Naive thymus-derived CD4-positive, alpha-beta T cell (primary cell): ENCODE measurements around the gene MAMDC4. TPM values are rescaled to one million over a fixed set of nuclear protein-coding genes. Genes with fewer than 3 reads are reported as not detected.
A peak's percentile ranks its signal among the peaks of the same experiment; 100 is the strongest.
"Not testable (repeated sequence)": the region's sequence is repeated elsewhere in the genome, so short reads cannot be mapped to it uniquely, and the experiment has no call there.

Experiments used
- ATAC-seq: fragments of 150-1000 bp; cut with Tn5 transposase; 2 replicates; pipeline ENCODE4 v1.10.0; 2021; ENCODE audit warnings: mild to moderate bottlenecking, moderate library complexity
- CTCF ChIA-PET: fragments of 350-600 bp; sonication (Branson Sonifier 250); formaldehyde crosslinking; loops from one replicate; lab custom pipeline; 2021; ENCODE audit warnings: antibody characterized with exemption; lab: Charles Lee
- POLR2A ChIA-PET: fragments of 350-600 bp; sonication (Branson Sonifier 250); formaldehyde crosslinking; loops from one replicate; lab custom pipeline; 2021; ENCODE audit warnings: antibody characterized with exemption, inconsistent platforms; lab: Charles Lee
- DNase-seq, 9 donors: peaks; one replicate each; pipeline versions ENCODE4 v3.0.0 to v3.0.0-alpha.2; 2020 to 2022; ENCODE audit warnings: mixed read lengths in 1 of 9
- H3K27ac ChIP-seq: one replicate; pipeline ENCODE4 v1.7.0; 2013; ENCODE audit warnings: mild to moderate bottlenecking, low read depth, low read length, moderate library complexity
- H3K27me3 ChIP-seq, 2 donors: one replicate each; pipeline ENCODE4 v1.7.0; 2013; ENCODE audit warnings: low read length in 2 of 2, mild to moderate bottlenecking in 2 of 2, moderate library complexity in 2 of 2; ENCODE audit not compliant: control insufficient read depth in 2 of 2, insufficient read depth in 2 of 2
- H3K36me3 ChIP-seq, 3 experiments: 1 replicate in 2 of 3; 2 replicates in 1 of 3; pipeline ENCODE4 v1.7.0; 2013; ENCODE audit warnings: low read length in 3 of 3, mild to moderate bottlenecking in 3 of 3, moderate library complexity in 1 of 3; ENCODE audit not compliant: insufficient read depth in 3 of 3, control insufficient read depth in 2 of 3
- H3K4me1 ChIP-seq, 2 donors: one replicate each; pipeline ENCODE4 v1.7.0; 2013; ENCODE audit warnings: low read length in 2 of 2, mild to moderate bottlenecking in 2 of 2, moderate library complexity in 1 of 2; ENCODE audit not compliant: control insufficient read depth in 2 of 2, insufficient read depth in 2 of 2
- H3K4me3 ChIP-seq: 2 replicates; pipeline ENCODE4 v1.7.0; 2013; ENCODE audit warnings: mild to moderate bottlenecking, low read length
- H3K9me3 ChIP-seq, 3 experiments: 1 replicate in 2 of 3; 2 replicates in 1 of 3; pipeline ENCODE4 v1.7.0; 2013; ENCODE audit warnings: low read length in 3 of 3; ENCODE audit not compliant: control insufficient read depth in 2 of 3
- H3K27ac Mint-ChIP-seq, 9 donors: one replicate each; pipeline ENCODE4 v1.8.0; 2020 to 2022; ENCODE audit warnings: mixed read lengths in 9 of 9, mild to moderate bottlenecking in 8 of 9, moderate library complexity in 5 of 9, inconsistent platforms in 2 of 9
- H3K27me3 Mint-ChIP-seq, 5 donors: one replicate each; pipeline ENCODE4 v1.8.0; 2021 to 2022; ENCODE audit warnings: mixed read lengths in 5 of 5, mild to moderate bottlenecking in 1 of 5
- H3K36me3 Mint-ChIP-seq, 5 donors: one replicate each; pipeline ENCODE4 v1.8.0; 2020 to 2022; ENCODE audit warnings: mixed read lengths in 5 of 5, mild to moderate bottlenecking in 3 of 5, inconsistent platforms in 1 of 5
- H3K4me1 Mint-ChIP-seq, 7 donors: one replicate each; pipeline ENCODE4 v1.8.0; 2020 to 2022; ENCODE audit warnings: mixed read lengths in 7 of 7, mild to moderate bottlenecking in 3 of 7, inconsistent platforms in 1 of 7
- H3K4me3 Mint-ChIP-seq, 10 donors: one replicate each; pipeline ENCODE4 v1.8.0; 2020 to 2022; ENCODE audit warnings: mild to moderate bottlenecking in 10 of 10, mixed read lengths in 10 of 10, moderate library complexity in 6 of 10, inconsistent platforms in 2 of 10
- H3K9me3 Mint-ChIP-seq, 11 donors: one replicate each; pipeline ENCODE4 v1.8.0; 2020 to 2022; ENCODE audit warnings: mixed read lengths in 11 of 11, mild to moderate bottlenecking in 4 of 11, inconsistent platforms in 1 of 11, moderate library complexity in 1 of 11
- intact Hi-C, 2 donors: fragments of 100-400 bp; cut with micrococcal nuclease; formaldehyde crosslinking; loops; one replicate each; pipeline ENCODE4 v1.15.1; 2023
- polyA plus RNA-seq, 2 donors: library from polyadenylated mRNA; unstranded; fragments of 300-500 nt; fragmentation: Illumina TruSeq; gene quantifications; one replicate each; pipeline ENCODE4 v1.2.3, GENCODE V29; 2021
- total RNA-seq, 6 experiments: library from RNA in 5 of 6; stranded (reverse) in 5 of 6; gene quantifications; 1 replicate in 5 of 6; 2 replicates in 1 of 6; pipeline ENCODE4 v1.2.3 and lab custom pipeline; 2021 to 2026

MAMDC4 gene
- total RNA-seq (10 to 100 TPM in 1 of 5 experiments, 1 to 10 TPM in 4; 3.7 to 27.7 (median 6.1) TPM), polyA plus RNA-seq (under 1 TPM in 1 of 2 donors, not detected in 1; 0.22 TPM), total RNA-seq (lab: John Stamatoyannopoulos, UW) (9.0 reads per million, percentile 34 among the genes with 10 or more reads in this experiment)

GRCh38 chr9:136851941-136852663, at the start of gene MAMDC4:
Gene MAMDC4 (plus strand): TSS chr9:136852346. CDS start chr9:136852417, 71 bp downstream.
- ChIA-PET POLR2A (no interaction called here), CTCF (no interaction called here)
- peak within 1 kb of the TSS in 2 of 10 donors; percentile 3 to 48 for H3K4me3 Mint-ChIP-seq

GRCh38 chr9:136803009-136803550, 49.1 kb upstream of the MAMDC4 start:
- peaks cover 16 to 28% of the 10 kb centered on the region in 2 donors for H3K4me1 ChIP-seq
- H3K4me1 Mint-ChIP-seq = peaks cover 8 to 39% (median 30%) of the 10 kb centered on the region in 7 donors
- POLR2A ChIA-PET, H3K9me3 ChIP-seq, H3K36me3 Mint-ChIP-seq, H3K36me3 ChIP-seq, H3K27me3 ChIP-seq, intact Hi-C loops, DNase-seq, ATAC-seq, H3K4me3 Mint-ChIP-seq, H3K4me3 ChIP-seq, H3K9me3 Mint-ChIP-seq, H3K27ac ChIP-seq: not testable (repeated sequence)
- peaks cover 0 to 28% (median 0%) of the 10 kb centered on the region in 5 donors for H3K27me3 Mint-ChIP-seq
- H3K27ac Mint-ChIP-seq = peak overlapping the region in 1 of 9 donors; percentile 81
- CTCF ChIA-PET = interaction anchor here (0.6 to 1.5 kb wide), 2 partner anchors 127 to 226 kb away, joined by 3 to 4 read pairs; no protein-coding TSS in a partner anchor

More at GRCh38 chr9:136851941-136852663, at the start of gene MAMDC4:
- peaks cover 0 to 9% (median 0%) of the 10 kb centered on the region in 5 donors for H3K27me3 Mint-ChIP-seq
- Histone ChIP-seq H3K4me3 (no peak within 1 kb of the TSS), H3K4me1 (peaks cover 15 to 17% of the 10 kb centered on the region in 2 donors), H3K27me3 (no peaks in the 10 kb centered on the region), H3K27ac (no peak within 1 kb of the TSS), H3K36me3 (peaks cover 0 to 12% (median 0%) of the 10 kb centered on the region in 3 experiments), H3K9me3 (no peaks in the 10 kb centered on the region)
- H3K4me1 Mint-ChIP-seq = peaks cover 0 to 12% (median 10%) of the 10 kb centered on the region in 7 donors
- DNase-seq (no peak), ATAC-seq (no peak)
- H3K27ac Mint-ChIP-seq = no peak within 1 kb of the TSS
- H3K36me3 Mint-ChIP-seq = peaks cover 0 to 5% (median 0%) of the 10 kb centered on the region in 5 donors
- no peaks in the 10 kb centered on the region for H3K9me3 Mint-ChIP-seq
- intact Hi-C loops = no loop called here

GRCh38 chr9:136803551-136804508, 48.3 kb upstream of the MAMDC4 start:
- peak overlapping the region in 3 of 10 donors; percentile 4 to 32 (median 10) for H3K4me3 Mint-ChIP-seq
- Histone ChIP-seq H3K27me3 (no peaks in the 10 kb centered on the region), H3K27ac (no peak overlapping the region), H3K9me3 (no peaks in the 10 kb centered on the region), H3K36me3 (peaks cover 0 to 7% (median 0%) of the 10 kb centered on the region in 3 experiments), H3K4me1 (peaks cover 19 to 31% of the 10 kb centered on the region in 2 donors), H3K4me3 (no peak overlapping the region)
- peak overlapping the region in 4 of 9 donors; percentile 15 to 81 (median 45) for H3K27ac Mint-ChIP-seq
- CTCF ChIA-PET = interaction anchor here (0.6 to 1.5 kb wide), 2 partner anchors 127 to 226 kb away, joined by 3 to 4 read pairs; no protein-coding TSS in a partner anchor
- H3K9me3 Mint-ChIP-seq = no peaks in the 10 kb centered on the region
- intact Hi-C loops = no loop called here
- no peak for ATAC-seq
- no peak for DNase-seq
- H3K36me3 Mint-ChIP-seq = peaks cover 0 to 5% (median 3%) of the 10 kb centered on the region in 5 donors
- peaks cover 9 to 40% (median 32%) of the 10 kb centered on the region in 7 donors for H3K4me1 Mint-ChIP-seq
- POLR2A ChIA-PET = interaction anchor here (4.7 kb wide), 1 partner anchor 11 kb away, joined by 38 read pairs; the partner anchor contains the start of gene TMEM141
- H3K27me3 Mint-ChIP-seq = peaks cover 0 to 24% (median 0%) of the 10 kb centered on the region in 5 donors

GRCh38 chr9:136804509-136805206, 47.5 kb upstream of the MAMDC4 start:
- Mint-ChIP-seq H3K27me3 (peaks cover 0 to 22% (median 0%) of the 10 kb centered on the region in 5 donors), H3K4me1 (peaks cover 16 to 49% (median 37%) of the 10 kb centered on the region in 7 donors), H3K4me3 (peak overlapping the region in 1 of 10 donors; percentile 32), H3K9me3 (no peaks in the 10 kb centered on the region), H3K27ac (no peak overlapping the region), H3K36me3 (peaks cover 0 to 8% (median 3%) of the 10 kb centered on the region in 5 donors)
- Histone ChIP-seq H3K9me3 (no peaks in the 10 kb centered on the region), H3K4me1 (peaks cover 22 to 31% of the 10 kb centered on the region in 2 donors), H3K4me3 (no peak overlapping the region), H3K36me3 (peaks cover 0 to 7% (median 0%) of the 10 kb centered on the region in 3 experiments), H3K27ac (no peak overlapping the region), H3K27me3 (no peaks in the 10 kb centered on the region)
- ATAC-seq = no peak
- ChIA-PET CTCF (no interaction called here), POLR2A (interaction anchor here (0.8 to 4.7 kb wide), 2 partner anchors 12 to 14 kb away, joined by 3 to 38 read pairs; partner anchors contain the start of gene TMEM141)
- intact Hi-C loops = loop anchor here in 1 of 2 donors (5.0 kb wide), 1 partner anchor 138 kb away; the partner anchor contains the start of gene FBXW5
- no peak for DNase-seq

GRCh38 chr9:136805207-136805740, 46.9 kb upstream of the MAMDC4 start:
- intact Hi-C loops = loop anchor here in 1 of 2 donors (5.0 kb wide), 1 partner anchor 137 kb away; the partner anchor contains the start of gene FBXW5
- peak overlapping the region in 5 of 10 donors; percentile 29 to 78 (median 47) for H3K4me3 Mint-ChIP-seq
- H3K4me1 ChIP-seq = peaks cover 24 to 34% of the 10 kb centered on the region in 2 donors
- H3K9me3 Mint-ChIP-seq = no peaks in the 10 kb centered on the region
- ATAC-seq = no peak
- POLR2A ChIA-PET = interaction anchor here (0.7 to 4.7 kb wide), 4 partner anchors 13 to 262 kb away, joined by 3 to 38 read pairs (median 4); partner anchors contain the start of genes TMEM141 and TRAF2
- H3K27me3 ChIP-seq = no peaks in the 10 kb centered on the region
- peak overlapping the region in 2 of 9 donors; percentile 28 to 70 for H3K27ac Mint-ChIP-seq
- peaks cover 0 to 7% (median 0%) of the 10 kb centered on the region in 3 experiments for H3K36me3 ChIP-seq
- no peak overlapping the region for H3K4me3 ChIP-seq
- no peaks in the 10 kb centered on the region for H3K9me3 ChIP-seq
- peaks cover 22 to 52% (median 36%) of the 10 kb centered on the region in 7 donors for H3K4me1 Mint-ChIP-seq
- CTCF ChIA-PET = interaction anchor here (1.7 kb wide), 1 partner anchor 12 kb away, joined by 9 read pairs; no protein-coding TSS in a partner anchor
- peaks cover 0 to 20% (median 0%) of the 10 kb centered on the region in 5 donors for H3K27me3 Mint-ChIP-seq
- DNase-seq = no peak
- no peak overlapping the region for H3K27ac ChIP-seq
- H3K36me3 Mint-ChIP-seq = peaks cover 0 to 8% (median 3%) of the 10 kb centered on the region in 5 donors
